Astrocyte of the spinal cord (primary cell): ENCODE measurements around the gene RASSF5.

Experiments used
- DNase-seq: peaks from one replicate; pipeline ENCODE4 v3.0.0; 2011; ENCODE audit warnings: low read depth, low spot score
- H3K4me3 ChIP-seq: 2 replicates; pipeline ENCODE4 v1.5.1; 2011; ENCODE audit warnings: low read depth, mild to moderate bottlenecking, low read length, moderate library complexity
- CTCF ChIP-seq: IDR thresholded peaks from 2 replicates; pipeline ENCODE4 v1.5.1; 2012; ENCODE audit warnings: low read depth, mild to moderate bottlenecking, low read length, inconsistent platforms
- in situ Hi-C: cut with HindIII; loops from 2 replicates; pipeline ENCODE4 v1.10.0; 2017; ENCODE audit warnings: low sequenced_read_pairs

RASSF5 gene

GRCh38 chr1:206469933-206470691 lies 37.2 kb upstream of the RASSF5 start, which contains the start of gene IKBKE:
Gene IKBKE, plus strand, starts transcription at chr1:206470476. Its CDS starts 2,752 bp downstream, at chr1:206473228.
- peak; percentile 78 for DNase-seq
- peak; percentile 42 for TF ChIP-seq CTCF
- H3K4me3 ChIP-seq = peak within 1 kb of the TSS; percentile 77
- in situ Hi-C loops = no loop called here

DNA sequence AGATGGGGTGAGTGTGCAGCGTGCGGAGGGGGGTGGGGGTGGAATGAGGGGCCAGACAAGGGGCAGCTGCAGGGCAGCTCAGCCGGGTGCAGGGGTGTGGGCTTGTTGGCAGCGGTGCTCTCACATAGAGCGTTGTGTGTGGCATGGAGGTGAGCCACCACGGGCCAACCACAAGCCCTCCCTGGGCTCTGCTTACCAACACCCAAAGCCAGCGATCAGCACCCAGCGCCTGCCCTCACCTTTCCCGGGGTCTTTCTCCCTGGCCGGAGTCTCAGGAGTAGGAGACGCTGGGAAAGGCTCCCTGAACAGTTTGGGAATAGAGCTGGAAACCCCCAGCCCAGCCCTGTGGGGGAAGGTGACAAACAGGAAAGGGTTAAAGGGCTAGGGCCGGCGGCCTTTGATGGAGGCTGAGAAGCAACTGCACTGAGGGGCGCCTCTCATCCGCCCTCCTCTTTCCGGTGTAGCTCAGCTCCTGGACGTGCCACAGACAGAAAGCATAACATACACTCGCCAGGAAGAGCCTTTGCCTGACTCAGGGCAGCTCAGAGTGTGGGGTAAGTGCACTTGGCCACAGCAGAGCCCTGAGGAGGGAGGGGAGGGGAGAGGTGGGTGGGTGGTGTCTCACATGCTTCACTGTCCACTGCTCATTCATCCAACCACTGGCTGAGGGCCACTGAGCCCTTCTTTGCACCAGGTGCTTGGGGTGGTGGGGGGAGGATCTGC lies 36.5 kb upstream of the RASSF5 start:
- DNase-seq = peak; percentile 85
- peak overlapping the region; percentile 77 for H3K4me3 ChIP-seq
- in situ Hi-C loops = no loop called here
- no peak for TF ChIP-seq CTCF

- peak overlapping the region; percentile 77 for H3K4me3 ChIP-seq
- in situ Hi-C loops = no loop called here
- no peak for TF ChIP-seq CTCF
- DNase-seq = no peak
These were observed 35.9 kb upstream of the RASSF5 start for GRCh38 chr1:206471415-206471801.

GRCh38 chr1:206472024-206472423 lies 35.3 kb upstream of the RASSF5 start:
- in situ Hi-C loops = no loop called here
- H3K4me3 ChIP-seq = no peak overlapping the region
- TF ChIP-seq CTCF = no peak
- no peak for DNase-seq

- no peak for TF ChIP-seq CTCF
- DNase-seq = peak; percentile 72
- in situ Hi-C loops = no loop called here
- H3K4me3 ChIP-seq = no peak overlapping the region
These were observed 34.9 kb upstream of the RASSF5 start for GRCh38 chr1:206472454-206472853.

- in situ Hi-C loops = no loop called here
- DNase-seq = no peak
- TF ChIP-seq CTCF = no peak
- no peak overlapping the region for H3K4me3 ChIP-seq
These were observed 34.4 kb upstream of the RASSF5 start for GRCh38 chr1:206472886-206473285.
